ENCODE data around the gene BMP8A.
"Not testable (repeated sequence)": the region's sequence is repeated elsewhere in the genome, so short reads cannot be mapped to it uniquely, and the experiment has no call there.

BMP8A gene

GRCh38 chr1:39508266-39508665 lies 16.8 kb downstream of the BMP8A start:
- no peak for DNase-seq

GRCh38 chr1:39508857-39509305 lies 17.4 kb downstream of the BMP8A start:
- no peak for DNase-seq

- no peak for DNase-seq
These were observed 18.0 kb downstream of the BMP8A start for GRCh38 chr1:39509360-39510009.

GRCh38 chr1:39510570-39511186 lies 19.2 kb downstream of the BMP8A start:
- DNase-seq: not testable (repeated sequence)

GRCh38 chr1:39511477-39511876 lies 20.0 kb downstream of the BMP8A start:
- DNase-seq: not testable (repeated sequence)

GRCh38 chr1:39512234-39512847 lies 20.9 kb downstream of the BMP8A start:
- DNase-seq: not testable (repeated sequence)

- not testable (repeated sequence) for DNase-seq
These were observed 23.3 kb downstream of the BMP8A start for GRCh38 chr1:39514710-39515124.

GRCh38 chr1:39515131-39516086 lies 24.0 kb downstream of the BMP8A start:
- DNase-seq: not testable (repeated sequence)

GRCh38 chr1:39516841-39517240 lies 25.4 kb downstream of the BMP8A start:
- not testable (repeated sequence) for DNase-seq

GRCh38 chr1:39517936-39518335 lies 26.5 kb downstream of the BMP8A start:
- not testable (repeated sequence) for DNase-seq

GRCh38 chr1:39519376-39519775 lies 27.9 kb downstream of the BMP8A start:
- DNase-seq: not testable (repeated sequence)

GRCh38 chr1:39522221-39522620 lies 30.8 kb downstream of the BMP8A start:
- not testable (repeated sequence) for DNase-seq

GRCh38 chr1:39522661-39523567 lies 31.5 kb downstream of the BMP8A start:
- no peak for DNase-seq

- no peak for DNase-seq
These were observed 32.7 kb downstream of the BMP8A start for GRCh38 chr1:39524171-39524570.

- no peak for DNase-seq
These were observed 33.3 kb downstream of the BMP8A start for GRCh38 chr1:39524591-39525365.

GRCh38 chr1:39525366-39526165 lies 34.1 kb downstream of the BMP8A start:
- no peak for DNase-seq

GRCh38 chr1:39526466-39527189 lies 35.2 kb downstream of the BMP8A start:
- no peak for DNase-seq

GRCh38 chr1:39527190-39527579 lies 35.7 kb downstream of the BMP8A start:
- peak in 2 of 3 experiments; percentile 81 to 93 for DNase-seq

GRCh38 chr1:39528082-39528481 lies 36.6 kb downstream of the BMP8A start:
- no peak for DNase-seq

Data from NCI-H1417 (cell line).